ENCODE data around the gene POLR2C. TPM values are rescaled to one million over a fixed set of nuclear protein-coding genes. Genes with fewer than 3 reads are reported as not detected.
A peak's percentile ranks its signal among the peaks of the same experiment; 100 is the strongest.

The POLR2C gene
- total and polyA plus RNA-seq, 2 of the 13 experiments (the other 11 are each of a cell fraction or from before 2014, with no cell fraction given), result 104 to 216 TPM

DNA sequence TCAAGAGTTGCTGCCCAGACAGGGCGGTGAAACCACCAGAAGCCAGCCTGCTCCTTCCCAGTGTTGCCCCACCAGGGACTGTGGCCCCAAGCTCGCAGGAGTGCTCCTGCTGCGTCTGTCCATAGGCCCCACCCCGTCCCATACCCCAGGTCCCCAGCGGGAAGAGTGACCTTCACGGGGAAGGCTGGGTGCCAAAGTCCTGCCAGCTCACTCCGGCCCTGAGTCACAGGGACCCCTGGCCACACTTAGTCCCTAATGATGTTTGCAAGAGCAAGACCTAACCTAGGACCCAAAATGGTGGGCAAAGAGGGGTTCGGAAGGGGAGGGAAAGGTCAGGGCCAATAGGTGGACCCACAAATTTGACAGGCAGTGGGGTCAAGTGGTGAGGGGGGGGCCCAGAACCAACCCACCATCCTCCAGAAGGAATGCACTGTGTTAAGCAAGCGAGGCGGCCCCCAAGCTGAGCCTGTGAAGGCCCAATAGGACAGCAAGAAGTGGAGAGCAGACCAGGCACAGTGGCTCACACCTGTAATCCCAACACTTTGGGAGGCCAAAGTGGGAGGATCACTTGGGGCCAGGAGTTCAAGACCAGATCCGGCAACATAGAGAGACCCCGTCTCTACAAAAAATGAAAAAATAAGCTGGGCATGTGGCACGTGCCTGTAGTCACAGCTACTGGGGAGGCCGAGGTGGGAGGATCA lies 20.5 kb downstream of the POLR2C start (continued):
- TF ChIP-seq ZNF616 (CRISPR knock-in tag; IDR thresholded peaks at IDR 0.05; ENCODE audit: low read depth), result no peak
- TF ChIP-seq PAX8 (CRISPR knock-in tag; IDR thresholded peaks at IDR 0.05; ENCODE audit: borderline replicate concordance), result no peak
- peak; percentile 72; the same call in 1 of the 2 replicates for TF ChIP-seq ZNF292 (CRISPR knock-in tag; IDR thresholded peaks at IDR 0.05; ENCODE audit: borderline replicate concordance, low read depth)
- TF ChIP-seq SIX4 (CRISPR knock-in tag; IDR thresholded peaks at IDR 0.05), result no peak
- TF ChIP-seq ERF (CRISPR knock-in tag; IDR thresholded peaks at IDR 0.05), result peak; percentile 82
- TF ChIP-seq RXRB (CRISPR knock-in tag; IDR thresholded peaks at IDR 0.05; ENCODE audit: borderline replicate concordance), result peak; percentile 76
- TF ChIP-seq, protein P1, sequence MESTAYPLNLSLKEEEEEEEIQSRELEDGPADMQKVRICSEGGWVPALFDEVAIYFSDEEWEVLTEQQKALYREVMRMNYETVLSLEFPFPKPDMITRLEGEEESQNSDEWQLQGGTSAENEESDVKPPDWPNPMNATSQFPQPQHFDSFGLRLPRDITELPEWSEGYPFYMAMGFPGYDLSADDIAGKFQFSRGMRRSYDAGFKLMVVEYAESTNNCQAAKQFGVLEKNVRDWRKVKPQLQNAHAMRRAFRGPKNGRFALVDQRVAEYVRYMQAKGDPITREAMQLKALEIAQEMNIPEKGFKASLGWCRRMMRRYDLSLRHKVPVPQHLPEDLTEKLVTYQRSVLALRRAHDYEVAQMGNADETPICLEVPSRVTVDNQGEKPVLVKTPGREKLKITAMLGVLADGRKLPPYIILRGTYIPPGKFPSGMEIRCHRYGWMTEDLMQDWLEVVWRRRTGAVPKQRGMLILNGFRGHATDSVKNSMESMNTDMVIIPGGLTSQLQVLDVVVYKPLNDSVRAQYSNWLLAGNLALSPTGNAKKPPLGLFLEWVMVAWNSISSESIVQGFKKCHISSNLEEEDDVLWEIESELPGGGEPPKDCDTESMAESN (CRISPR knock-in tag; conservative IDR thresholded peaks at IDR 0.05), result peak; percentile 79
- TF ChIP-seq GATAD2A (CRISPR knock-in tag; IDR thresholded peaks at IDR 0.05), result peak; percentile 93
- TF ChIP-seq, protein P2, sequence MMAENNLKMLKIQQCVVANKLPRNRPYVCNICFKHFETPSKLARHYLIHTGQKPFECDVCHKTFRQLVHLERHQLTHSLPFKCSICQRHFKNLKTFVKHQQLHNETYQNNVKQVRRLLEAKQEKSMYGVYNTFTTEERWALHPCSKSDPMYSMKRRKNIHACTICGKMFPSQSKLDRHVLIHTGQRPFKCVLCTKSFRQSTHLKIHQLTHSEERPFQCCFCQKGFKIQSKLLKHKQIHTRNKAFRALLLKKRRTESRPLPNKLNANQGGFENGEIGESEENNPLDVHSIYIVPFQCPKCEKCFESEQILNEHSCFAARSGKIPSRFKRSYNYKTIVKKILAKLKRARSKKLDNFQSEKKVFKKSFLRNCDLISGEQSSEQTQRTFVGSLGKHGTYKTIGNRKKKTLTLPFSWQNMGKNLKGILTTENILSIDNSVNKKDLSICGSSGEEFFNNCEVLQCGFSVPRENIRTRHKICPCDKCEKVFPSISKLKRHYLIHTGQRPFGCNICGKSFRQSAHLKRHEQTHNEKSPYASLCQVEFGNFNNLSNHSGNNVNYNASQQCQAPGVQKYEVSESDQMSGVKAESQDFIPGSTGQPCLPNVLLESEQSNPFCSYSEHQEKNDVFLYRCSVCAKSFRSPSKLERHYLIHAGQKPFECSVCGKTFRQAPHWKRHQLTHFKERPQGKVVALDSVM (CRISPR knock-in tag; IDR thresholded peaks at IDR 0.05), result peak; percentile 97
- peak; percentile 95 for TF ChIP-seq DPF2 (CRISPR knock-in tag; IDR thresholded peaks at IDR 0.05; ENCODE audit: borderline replicate concordance, low read depth)
- peak; percentile 69; the same call in 1 of the 2 replicates for TF ChIP-seq ZMAT3 (CRISPR knock-in tag; conservative IDR thresholded peaks at IDR 0.05)
- peak; percentile 96; the same call in 1 of the 2 replicates for TF ChIP-seq MTA1 (CRISPR knock-in tag; IDR thresholded peaks at IDR 0.05; ENCODE audit: borderline replicate concordance)
- TF ChIP-seq CEBPB (IDR thresholded peaks at IDR 0.05; ENCODE audit: borderline replicate concordance, low read depth, low read length), result peak; percentile 49; the same call in 1 of the 2 replicates
- peak; percentile 97 for TF ChIP-seq PHF21A (CRISPR knock-in tag; IDR thresholded peaks at IDR 0.05)
- peak; percentile 67; the same call in 1 of the 2 replicates for TF ChIP-seq NCOR1 (IDR thresholded peaks at IDR 0.05; ENCODE audit: borderline replicate concordance, low read length)
- TF ChIP-seq, protein P3, sequence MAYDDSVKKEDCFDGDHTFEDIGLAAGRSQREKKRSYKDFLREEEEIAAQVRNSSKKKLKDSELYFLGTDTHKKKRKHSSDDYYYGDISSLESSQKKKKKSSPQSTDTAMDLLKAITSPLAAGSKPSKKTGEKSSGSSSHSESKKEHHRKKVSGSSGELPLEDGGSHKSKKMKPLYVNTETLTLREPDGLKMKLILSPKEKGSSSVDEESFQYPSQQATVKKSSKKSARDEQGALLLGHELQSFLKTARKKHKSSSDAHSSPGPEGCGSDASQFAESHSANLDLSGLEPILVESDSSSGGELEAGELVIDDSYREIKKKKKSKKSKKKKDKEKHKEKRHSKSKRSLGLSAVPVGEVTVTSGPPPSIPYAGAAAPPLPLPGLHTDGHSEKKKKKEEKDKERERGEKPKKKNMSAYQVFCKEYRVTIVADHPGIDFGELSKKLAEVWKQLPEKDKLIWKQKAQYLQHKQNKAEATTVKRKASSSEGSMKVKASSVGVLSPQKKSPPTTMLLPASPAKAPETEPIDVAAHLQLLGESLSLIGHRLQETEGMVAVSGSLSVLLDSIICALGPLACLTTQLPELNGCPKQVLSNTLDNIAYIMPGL (CRISPR knock-in tag; IDR thresholded peaks at IDR 0.05; ENCODE audit: borderline replicate concordance in 1 of 2, low read depth in 1 of 2), result peak; percentile 22 to 63; a peak in 2 of 4 replicates
- TF ChIP-seq ZNF441 (CRISPR knock-in tag; IDR thresholded peaks at IDR 0.05; ENCODE audit: borderline replicate concordance), result peak; percentile 46; the same call in 1 of the 2 replicates
- TF ChIP-seq, protein P4, sequence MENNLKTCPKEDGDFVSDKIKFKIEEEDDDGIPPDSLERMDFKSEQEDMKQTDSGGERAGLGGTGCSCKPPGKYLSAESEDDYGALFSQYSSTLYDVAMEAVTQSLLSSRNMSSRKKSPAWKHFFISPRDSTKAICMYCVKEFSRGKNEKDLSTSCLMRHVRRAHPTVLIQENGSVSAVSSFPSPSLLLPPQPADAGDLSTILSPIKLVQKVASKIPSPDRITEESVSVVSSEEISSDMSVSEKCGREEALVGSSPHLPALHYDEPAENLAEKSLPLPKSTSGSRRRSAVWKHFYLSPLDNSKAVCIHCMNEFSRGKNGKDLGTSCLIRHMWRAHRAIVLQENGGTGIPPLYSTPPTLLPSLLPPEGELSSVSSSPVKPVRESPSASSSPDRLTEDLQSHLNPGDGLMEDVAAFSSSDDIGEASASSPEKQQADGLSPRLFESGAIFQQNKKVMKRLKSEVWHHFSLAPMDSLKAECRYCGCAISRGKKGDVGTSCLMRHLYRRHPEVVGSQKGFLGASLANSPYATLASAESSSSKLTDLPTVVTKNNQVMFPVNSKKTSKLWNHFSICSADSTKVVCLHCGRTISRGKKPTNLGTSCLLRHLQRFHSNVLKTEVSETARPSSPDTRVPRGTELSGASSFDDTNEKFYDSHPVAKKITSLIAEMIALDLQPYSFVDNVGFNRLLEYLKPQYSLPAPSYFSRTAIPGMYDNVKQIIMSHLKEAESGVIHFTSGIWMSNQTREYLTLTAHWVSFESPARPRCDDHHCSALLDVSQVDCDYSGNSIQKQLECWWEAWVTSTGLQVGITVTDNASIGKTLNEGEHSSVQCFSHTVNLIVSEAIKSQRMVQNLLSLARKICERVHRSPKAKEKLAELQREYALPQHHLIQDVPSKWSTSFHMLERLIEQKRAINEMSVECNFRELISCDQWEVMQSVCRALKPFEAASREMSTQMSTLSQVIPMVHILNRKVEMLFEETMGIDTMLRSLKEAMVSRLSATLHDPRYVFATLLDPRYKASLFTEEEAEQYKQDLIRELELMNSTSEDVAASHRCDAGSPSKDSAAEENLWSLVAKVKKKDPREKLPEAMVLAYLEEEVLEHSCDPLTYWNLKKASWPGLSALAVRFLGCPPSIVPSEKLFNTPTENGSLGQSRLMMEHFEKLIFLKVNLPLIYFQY (CRISPR knock-in tag; IDR thresholded peaks at IDR 0.05; ENCODE audit: borderline replicate concordance), result 0 out of 2 replicates have a peak, but pooled peaks have one; percentile 12
- peak; percentile 71 for TF ChIP-seq MED1 (CRISPR knock-in tag; IDR thresholded peaks at IDR 0.05)
